ENCODE measurements around the gene TXNDC16. TPM values are rescaled to one million over a fixed set of nuclear protein-coding genes. Genes with fewer than 3 reads are reported as not detected.

TXNDC16 gene
- 0.80 to 1.4 TPM (median 1.2 TPM) in 5 replicates for total RNA-seq (2022; extraction: Qiagen RNA extraction)

DNA sequence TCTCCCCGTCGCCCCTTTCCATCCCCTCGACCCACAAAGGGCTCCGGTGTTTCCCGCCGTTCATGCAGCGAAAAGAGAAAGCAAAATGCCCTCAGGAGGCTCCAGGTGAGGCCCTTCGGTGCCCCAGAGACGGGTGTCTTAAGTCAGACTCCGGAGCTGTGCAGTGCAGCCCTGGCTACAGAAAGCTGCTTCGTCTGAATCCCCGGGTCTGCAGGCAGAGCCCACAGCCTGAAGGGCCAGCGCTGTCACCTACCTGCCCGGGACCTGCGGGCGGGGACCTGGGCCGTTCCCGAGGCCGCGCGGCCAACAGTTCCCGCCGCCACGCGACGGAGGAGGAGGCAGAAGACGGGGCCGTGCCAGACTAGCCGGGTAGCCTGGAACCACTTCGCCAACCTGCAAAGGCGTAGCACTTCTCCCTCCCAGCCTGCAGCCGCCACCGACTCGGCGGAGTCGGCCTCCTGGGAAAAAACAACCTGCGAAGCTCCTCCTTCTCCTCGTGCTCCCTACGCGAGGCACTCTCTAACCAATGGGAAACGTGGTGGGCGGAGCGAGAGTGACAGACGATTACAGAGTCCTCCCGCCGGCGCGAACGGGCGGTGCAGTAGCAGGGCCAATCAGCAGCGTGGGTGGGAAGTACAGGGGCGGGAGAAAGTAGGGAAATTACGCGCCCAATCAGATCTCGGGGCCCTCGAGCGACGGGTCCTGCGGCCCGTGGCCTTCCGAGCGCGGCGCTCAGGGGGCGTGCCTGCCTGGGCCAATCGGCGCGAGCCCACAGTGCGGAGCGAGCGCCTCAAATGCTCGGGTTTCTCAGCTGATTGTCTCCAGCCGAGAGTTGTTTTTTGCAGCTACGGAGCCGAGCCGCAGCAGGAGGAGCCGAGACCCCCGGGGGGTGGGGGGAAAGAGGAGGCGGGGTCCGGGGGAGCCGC lies at the start of gene TXNDC16, which contains the start of gene GPR137C:
Gene TXNDC16 (minus strand): TSS at position 443 of the 926 bp plus-strand sequence. CDS start 8,948 bp downstream, outside the sequence.
Gene GPR137C (plus strand): TSS at position 774 of the 926 bp plus-strand sequence. CDS start 312 bp downstream, outside the sequence.

Other genes starting within 250 kb of the TXNDC16 start
- 3.0 to 4.5 TPM (median 4.2 TPM) in 5 replicates for gene PTGER2, start 238.2 kb downstream of the TXNDC16 start, total RNA-seq (2022; extraction: Qiagen RNA extraction)
- gene GPR137C, start 331 bp upstream of the TXNDC16 start, total RNA-seq (2022; extraction: Qiagen RNA extraction): 0.06 to 0.15 TPM (median 0.08 TPM) in 5 replicates
- gene ERO1A, start 143.1 kb upstream of the TXNDC16 start, total RNA-seq (2022; extraction: Qiagen RNA extraction): 46.5 to 53.6 TPM (median 50.4 TPM) in 5 replicates
- 75.5 to 107 TPM (median 78.7 TPM) in 5 replicates for gene PSMC6, start 154.7 kb upstream of the TXNDC16 start, total RNA-seq (2022; extraction: Qiagen RNA extraction)
- gene STYX, start 177.7 kb upstream of the TXNDC16 start, total RNA-seq (2022; extraction: Qiagen RNA extraction): 5.3 to 6.8 TPM (median 6.2 TPM) in 5 replicates
- gene GNPNAT1, start 239.1 kb upstream of the TXNDC16 start, total RNA-seq (2022; extraction: Qiagen RNA extraction): 42.8 to 48.9 TPM (median 46.4 TPM) in 5 replicates